Right lobe of liver (tissue), 6 donors: ENCODE data around the gene CSNK1G3. TPM values are rescaled to one million over a fixed set of nuclear protein-coding genes. Genes with fewer than 3 reads are reported as not detected.

Experiments
- ATAC-seq, 4 donors: fragments of 200-7000 bp; cut with Tn5 transposase; one replicate each; pipeline ENCODE4 v1.9.1; 2020; ENCODE audit warnings: mild to moderate bottlenecking in 4 of 4, moderate library complexity in 4 of 4
- DNase-seq, 3 donors: peaks; one replicate each; pipeline ENCODE4 v3.0.0-alpha.2; 2020
- H3K27ac ChIP-seq, 3 donors: fragments of 200-600 bp; one replicate each; pipeline ENCODE4 v1.8.0; 2022
- H3K27me3 ChIP-seq, 2 donors: fragments of 200-600 bp; one replicate each; pipeline ENCODE4 v1.8.0; 2022
- H3K36me3 ChIP-seq, 4 donors: fragments of 200-600 bp; sonication (generic) in 1 of 4; one replicate each; pipeline versions ENCODE4 v1.5.1 to v1.8.0; 2017 to 2022; ENCODE audit warnings: control low read depth in 1 of 4
- H3K4me1 ChIP-seq, 4 donors: fragments of 200-600 bp; sonication (generic) in 1 of 4; one replicate each; pipeline versions ENCODE4 v1.5.1 to v1.8.0; 2017 to 2022; ENCODE audit warnings: control low read depth in 1 of 4
- H3K4me3 ChIP-seq, 3 donors: fragments of 200-600 bp; one replicate each; pipeline ENCODE4 v1.8.0; 2022
- H3K9me3 ChIP-seq, 4 donors: fragments of 200-600 bp; sonication (generic) in 1 of 4; one replicate each; pipeline versions ENCODE4 v1.5.1 to v1.8.0; 2017 to 2022; ENCODE audit warnings: control low read depth in 1 of 4
- POLR2A ChIP-seq: fragments of 450-650 bp; IDR thresholded peaks from one replicate; pipeline ENCODE4 v1.6.1; 2017; ENCODE audit warnings: antibody characterized with exemption, mild to moderate bottlenecking
- WGBS: methylation state at CpG from one replicate; pipeline ENCODE4 v1.1.6; 2018; ENCODE audit warnings: low coverage, low lambda C conversion rate; ENCODE audit not compliant: insufficient coverage; ENCODE audit errors: missing lambda C conversion rate; 5-methylcytosine and 5-hydroxymethylcytosine counted together
- intact Hi-C, 2 donors: fragments of 100-400 bp; cut with DNase I; formaldehyde crosslinking; loops; one replicate each; pipeline versions ENCODE4 v1.11.2 to v1.14.1; 2022
- total RNA-seq, 6 experiments: library from RNA; depleted of rRNA in 2 of 6; stranded (reverse); fragments of >200 nt in 2 of 6; fragmentation: NEBNext Ultra II Directional in 3 of 6; extraction: Animal tissue kit (Norgen Biotek cat#: 25700) in 3 of 6; gene quantifications; one replicate each; pipeline versions ENCODE4 v1.1.0 to v1.2.4, GENCODE V29; 2016 to 2023
- TF ChIP-seq, protein P1 (sequence below), 4 donors: fragments of 200-600 bp in 3 of 4; fragments of 450-650 bp in 1 of 4; IDR thresholded peaks; one replicate each; pipeline versions ENCODE4 v1.5.1 to v1.8.0; 2016 to 2022; ENCODE audit warnings: antibody characterized with exemption in 4 of 4, mild to moderate bottlenecking in 2 of 4
- donor health status: DM: no; HTN: yes; CAD: no.
- donor health status: DM: no; HTN: no; CAD: no.
- donor health status: DM: no; HTN: no; CAD: no.
- donor health status: DM: no; HTN: yes; CAD: no.
- donor health status: DM: no; HTN: yes; CAD: no.

Gene CSNK1G3
- total RNA-seq, 6 experiments from 2014 or later, result 17.4 to 25.6 (median 19.6) TPM

DNA sequence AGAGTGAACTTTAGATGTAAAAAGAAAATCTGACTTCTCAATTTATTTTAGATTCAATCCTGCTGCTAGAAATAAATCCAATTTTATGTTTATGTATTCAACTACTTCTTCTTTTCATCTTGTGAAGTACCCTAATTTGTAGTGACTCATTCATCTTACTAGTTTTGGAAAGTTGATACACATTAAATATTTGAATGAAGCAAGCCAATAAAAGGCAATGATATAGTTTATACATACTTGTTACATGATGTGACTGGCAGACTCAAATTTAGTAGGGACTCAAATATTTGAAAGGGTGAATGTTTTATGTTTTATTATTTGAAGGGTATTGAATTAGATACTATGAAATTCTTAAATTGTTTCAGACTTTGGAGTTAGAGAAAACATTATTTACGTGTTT is 34.7 kb downstream of the CSNK1G3 start:
- Histone ChIP-seq H3K9me3 (no peaks in the 10 kb centered on the region), H3K4me3 (no peak overlapping the region), H3K36me3 (no peaks in the 10 kb centered on the region), H3K27me3 (no peaks in the 10 kb centered on the region), H3K4me1 (no peaks in the 10 kb centered on the region), H3K27ac (no peak overlapping the region)
- no peak for TF ChIP-seq POLR2A
- TF ChIP-seq, protein P1, sequence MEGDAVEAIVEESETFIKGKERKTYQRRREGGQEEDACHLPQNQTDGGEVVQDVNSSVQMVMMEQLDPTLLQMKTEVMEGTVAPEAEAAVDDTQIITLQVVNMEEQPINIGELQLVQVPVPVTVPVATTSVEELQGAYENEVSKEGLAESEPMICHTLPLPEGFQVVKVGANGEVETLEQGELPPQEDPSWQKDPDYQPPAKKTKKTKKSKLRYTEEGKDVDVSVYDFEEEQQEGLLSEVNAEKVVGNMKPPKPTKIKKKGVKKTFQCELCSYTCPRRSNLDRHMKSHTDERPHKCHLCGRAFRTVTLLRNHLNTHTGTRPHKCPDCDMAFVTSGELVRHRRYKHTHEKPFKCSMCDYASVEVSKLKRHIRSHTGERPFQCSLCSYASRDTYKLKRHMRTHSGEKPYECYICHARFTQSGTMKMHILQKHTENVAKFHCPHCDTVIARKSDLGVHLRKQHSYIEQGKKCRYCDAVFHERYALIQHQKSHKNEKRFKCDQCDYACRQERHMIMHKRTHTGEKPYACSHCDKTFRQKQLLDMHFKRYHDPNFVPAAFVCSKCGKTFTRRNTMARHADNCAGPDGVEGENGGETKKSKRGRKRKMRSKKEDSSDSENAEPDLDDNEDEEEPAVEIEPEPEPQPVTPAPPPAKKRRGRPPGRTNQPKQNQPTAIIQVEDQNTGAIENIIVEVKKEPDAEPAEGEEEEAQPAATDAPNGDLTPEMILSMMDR (IDR thresholded peaks at IDR 0.05), result no peak
- ATAC-seq, result no peak
- 91% methylated on average over 1 of the region's 1 CpG for WGBS
- no peak for DNase-seq
- intact Hi-C loops, result no loop called here

DNA sequence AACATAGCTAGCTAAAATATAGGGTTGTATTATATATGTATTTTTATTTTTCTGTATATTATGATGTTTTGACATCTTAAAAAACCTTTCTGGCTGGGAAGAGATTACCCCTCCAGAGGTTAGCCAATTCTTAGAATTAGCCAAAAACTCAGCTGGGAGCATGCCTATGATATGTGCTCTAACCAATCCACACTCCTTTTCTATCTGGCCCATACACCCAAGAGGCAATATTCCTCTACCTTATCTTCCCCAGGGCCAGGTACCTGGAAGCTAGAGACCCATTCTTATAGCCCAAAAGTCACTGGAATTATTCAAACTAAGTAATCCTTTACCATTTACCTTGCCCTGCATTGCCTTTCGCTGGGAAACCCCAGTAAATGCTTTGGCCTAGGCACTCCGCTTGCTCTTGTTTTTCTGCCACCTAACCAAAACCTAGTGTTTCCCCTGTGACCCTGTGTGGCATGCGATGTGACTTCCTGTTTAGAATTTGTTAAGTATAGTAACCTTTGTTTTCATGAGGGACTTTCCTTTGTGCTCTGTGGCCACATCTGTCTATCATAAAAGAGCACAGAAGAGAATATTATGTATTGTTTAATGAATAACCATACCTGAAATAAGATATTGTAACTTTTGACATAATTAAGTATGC is 37.4 kb downstream of the CSNK1G3 start:
- DNase-seq (no peak), ATAC-seq (peak in 3 of 4 donors; percentile 34 to 56 (median 39))
- TF ChIP-seq, protein P1 (IDR thresholded peaks at IDR 0.05), result no peak
- no peak for TF ChIP-seq POLR2A
- Histone ChIP-seq H3K27me3 (no peaks in the 10 kb centered on the region), H3K4me3 (no peak overlapping the region), H3K27ac (no peak overlapping the region), H3K36me3 (no peaks in the 10 kb centered on the region), H3K9me3 (no peaks in the 10 kb centered on the region), H3K4me1 (no peaks in the 10 kb centered on the region)
- 67% methylated on average over 3 of the region's 3 CpGs for WGBS
- intact Hi-C loops, result no loop called here

DNA sequence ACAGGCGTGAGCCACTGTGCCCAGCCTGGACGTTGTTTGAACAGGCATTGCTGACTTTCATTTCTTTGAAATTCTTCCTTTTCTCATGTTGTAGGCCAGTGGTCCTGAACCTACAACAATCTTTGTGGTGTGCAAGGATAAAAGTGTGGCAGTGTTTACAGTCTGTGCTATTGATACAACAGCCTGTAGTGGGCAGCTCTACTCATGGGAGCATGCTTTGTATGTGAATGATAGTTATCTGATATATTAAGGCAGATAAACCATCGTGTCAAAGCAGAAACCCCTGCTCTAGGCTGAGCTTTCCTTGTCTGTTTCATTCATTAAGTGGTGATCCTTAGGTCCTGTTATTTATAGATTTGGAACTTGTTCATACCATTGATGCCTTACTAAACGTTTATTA is 42.6 kb downstream of the CSNK1G3 start:
- TF ChIP-seq, protein P1 (IDR thresholded peaks at IDR 0.05), result no peak
- TF ChIP-seq POLR2A, result no peak
- no peaks in the 10 kb centered on the region for H3K9me3 ChIP-seq
- no peak overlapping the region for H3K4me3 ChIP-seq
- no peak overlapping the region for H3K27ac ChIP-seq
- intact Hi-C loops, result no loop called here
- 69% methylated on average over 4 of the region's 4 CpGs for WGBS
- no peaks in the 10 kb centered on the region for H3K27me3 ChIP-seq
- no peaks in the 10 kb centered on the region for H3K4me1 ChIP-seq
- H3K36me3 ChIP-seq, result no peaks in the 10 kb centered on the region
- no peak for DNase-seq
- no peak for ATAC-seq

DNA sequence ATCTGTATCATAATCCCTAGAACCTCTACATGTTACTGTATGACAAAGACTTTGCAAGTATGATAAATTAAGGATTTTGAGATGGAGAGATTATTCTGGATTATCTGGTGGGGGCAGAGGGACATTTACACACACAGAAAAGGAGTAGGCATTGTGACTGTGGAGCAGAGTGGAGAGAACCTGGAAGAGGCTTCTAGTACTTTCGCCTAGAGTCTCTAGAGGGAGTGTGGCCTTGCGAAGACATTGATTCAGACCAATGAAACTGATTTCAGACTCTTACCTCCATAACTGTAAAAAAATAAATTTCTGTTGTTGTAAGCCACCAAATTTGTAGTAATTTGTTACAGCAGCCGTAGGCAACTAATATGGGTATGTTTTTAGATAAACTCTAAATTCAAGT is 45.9 kb downstream of the CSNK1G3 start:
- DNase-seq (no peak), ATAC-seq (no peak)
- TF ChIP-seq POLR2A, result no peak
- TF ChIP-seq, protein P1 (IDR thresholded peaks at IDR 0.05), result no peak
- Histone ChIP-seq H3K4me3 (no peak overlapping the region), H3K36me3 (no peaks in the 10 kb centered on the region), H3K9me3 (no peaks in the 10 kb centered on the region), H3K4me1 (no peaks in the 10 kb centered on the region), H3K27ac (no peak overlapping the region), H3K27me3 (no peaks in the 10 kb centered on the region)
- intact Hi-C loops, result no loop called here
- whole genome bisulfite sequencing, result 96% methylated on average over 3 of the region's 3 CpGs
